H4 (cell line): ENCODE data around the gene KLC1. TPM values are rescaled to one million over a fixed set of nuclear protein-coding genes. Genes with fewer than 3 reads are reported as not detected.

ENCODE experiments used
- DNase-seq: peaks from one replicate; pipeline ENCODE4 v3.0.0-alpha.2; 2015; ENCODE audit warnings: low spot score
- total RNA-seq: library from RNA; depleted of rRNA; stranded (reverse); fragments of >200 nt; shearing (Covaris generic); gene quantifications from 2 replicates; pipeline ENCODE4 v1.2.3, GENCODE V29; 2014

The KLC1 gene
- total RNA-seq, 1 experiment from 2014 or later, result 75.5 TPM

DNA sequence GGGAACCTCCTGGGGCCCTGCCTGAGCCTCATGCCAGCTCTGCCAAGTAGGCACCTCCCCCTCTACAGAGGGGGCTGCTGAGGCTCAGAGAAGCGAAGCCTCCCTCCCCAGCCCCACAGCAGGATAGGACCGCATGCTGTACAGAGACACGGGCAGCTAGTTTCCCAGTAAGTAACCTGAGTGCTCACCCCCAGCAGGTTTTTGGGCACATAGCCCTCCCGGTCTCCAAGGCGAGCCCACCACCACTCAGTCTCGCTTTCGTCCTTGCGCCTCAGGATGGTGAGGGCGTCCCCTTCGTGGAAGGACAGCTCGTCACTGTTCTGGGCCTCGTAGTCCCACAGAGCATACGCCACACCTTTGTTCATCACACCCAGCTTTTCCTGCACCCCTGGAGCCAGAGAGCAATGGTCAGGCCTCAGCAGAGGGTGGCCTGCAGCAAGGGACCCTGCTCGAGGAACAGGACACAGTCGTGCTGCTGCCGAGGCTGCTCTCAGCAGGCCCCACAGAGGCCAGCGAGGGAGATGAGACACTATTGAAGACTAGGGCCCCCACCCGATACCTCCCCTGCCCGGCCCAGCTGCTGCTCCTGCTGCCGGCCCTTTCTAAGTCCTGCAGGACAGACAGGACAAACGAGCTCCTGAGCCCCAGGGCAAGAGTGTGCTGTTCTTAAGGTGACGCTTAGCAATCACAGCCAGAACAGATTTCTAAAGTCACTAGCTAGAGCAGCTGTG is 107.0 kb downstream of the KLC1 start:
- no peak for DNase-seq

DNA sequence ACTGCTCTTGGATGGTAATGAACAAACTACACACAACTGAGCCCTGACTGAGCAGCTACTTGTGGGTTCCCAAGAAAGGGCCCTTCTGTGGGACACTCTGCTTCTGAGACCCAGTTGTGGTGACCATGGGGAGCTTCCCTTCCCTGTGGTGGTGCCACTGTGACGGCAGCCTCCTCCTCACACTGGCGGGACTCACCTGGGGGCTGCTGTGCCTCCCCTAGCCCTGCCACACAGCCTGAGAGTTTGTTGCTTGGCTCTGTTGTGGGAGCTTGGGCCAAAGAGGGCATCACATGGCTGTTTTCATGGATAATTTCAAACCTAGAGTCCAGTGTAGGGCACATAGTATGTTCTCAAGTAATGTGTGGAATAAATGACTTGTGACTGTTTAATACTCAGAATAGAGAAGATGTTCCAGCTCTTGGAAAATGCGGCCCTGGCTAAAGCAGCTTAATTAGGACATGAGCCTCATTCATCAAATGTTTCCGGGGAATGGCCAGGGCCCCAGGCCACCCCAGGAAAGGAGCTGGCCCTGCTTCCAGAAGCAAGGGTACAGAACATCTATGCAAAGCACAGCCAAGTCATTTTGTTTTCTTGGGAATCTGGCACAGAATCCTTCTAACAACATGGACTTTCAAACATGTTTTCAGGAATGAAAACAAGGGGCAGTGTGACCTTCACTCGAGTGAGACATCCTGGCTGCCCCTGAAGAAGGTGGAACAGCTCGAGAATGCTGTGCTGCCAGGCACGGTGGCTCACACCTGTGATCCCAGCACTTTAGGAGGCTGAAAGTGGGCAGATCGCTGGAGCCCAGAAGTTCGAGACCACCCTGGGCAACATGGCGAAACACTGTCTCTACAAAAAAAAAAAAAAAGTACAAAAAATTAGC is 107.8 kb downstream of the KLC1 start:
- DNase-seq, result no peak

DNA sequence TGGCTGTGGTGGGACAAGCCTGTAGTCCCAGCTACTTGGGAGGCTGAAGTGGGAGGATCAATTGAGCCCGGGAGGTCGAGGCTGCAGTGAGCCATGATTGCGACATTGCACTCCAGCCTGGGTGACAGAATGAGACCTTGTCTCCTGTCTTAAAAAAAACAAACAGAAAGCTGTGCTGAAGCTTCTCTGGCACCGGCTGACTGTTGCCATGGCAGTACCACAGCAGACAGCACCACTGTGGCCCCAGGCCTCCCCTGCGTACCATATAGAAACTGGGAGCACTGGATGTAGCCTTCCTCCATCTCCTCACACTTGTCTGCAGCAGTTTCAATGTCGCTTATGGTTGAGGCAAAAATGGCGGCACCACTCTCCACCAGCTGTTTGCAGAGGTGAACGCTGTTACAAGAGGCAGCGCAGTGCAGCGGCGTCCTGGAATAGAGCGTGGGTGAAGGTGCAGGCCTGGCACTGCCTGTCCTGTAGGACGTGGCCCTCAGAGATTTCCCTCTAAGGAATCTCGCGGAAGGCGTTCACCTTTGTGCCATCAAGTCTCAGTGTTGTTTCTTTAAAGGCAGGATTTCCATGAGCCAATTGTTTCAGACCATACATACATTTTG is 108.5 kb downstream of the KLC1 start:
- no peak for DNase-seq

DNA sequence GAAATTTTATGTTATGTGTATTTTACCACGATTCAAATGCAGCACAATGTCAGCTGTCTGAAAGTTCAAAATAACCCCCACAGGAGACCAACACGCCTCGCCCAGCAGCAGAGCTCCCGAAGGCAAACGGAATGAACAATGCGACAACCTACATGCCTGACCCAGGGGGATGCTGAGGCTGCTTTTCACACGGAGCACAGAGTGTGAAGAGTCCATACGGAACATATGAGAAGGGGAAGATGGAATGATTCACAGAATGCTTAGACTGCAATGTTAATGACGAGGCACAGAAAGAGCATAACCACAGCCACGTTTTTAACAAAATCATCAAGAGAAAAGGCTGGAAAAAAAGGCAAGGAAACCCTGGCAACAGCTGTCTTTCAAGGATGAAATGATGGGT is 109.2 kb downstream of the KLC1 start:
- no peak for DNase-seq

DNA sequence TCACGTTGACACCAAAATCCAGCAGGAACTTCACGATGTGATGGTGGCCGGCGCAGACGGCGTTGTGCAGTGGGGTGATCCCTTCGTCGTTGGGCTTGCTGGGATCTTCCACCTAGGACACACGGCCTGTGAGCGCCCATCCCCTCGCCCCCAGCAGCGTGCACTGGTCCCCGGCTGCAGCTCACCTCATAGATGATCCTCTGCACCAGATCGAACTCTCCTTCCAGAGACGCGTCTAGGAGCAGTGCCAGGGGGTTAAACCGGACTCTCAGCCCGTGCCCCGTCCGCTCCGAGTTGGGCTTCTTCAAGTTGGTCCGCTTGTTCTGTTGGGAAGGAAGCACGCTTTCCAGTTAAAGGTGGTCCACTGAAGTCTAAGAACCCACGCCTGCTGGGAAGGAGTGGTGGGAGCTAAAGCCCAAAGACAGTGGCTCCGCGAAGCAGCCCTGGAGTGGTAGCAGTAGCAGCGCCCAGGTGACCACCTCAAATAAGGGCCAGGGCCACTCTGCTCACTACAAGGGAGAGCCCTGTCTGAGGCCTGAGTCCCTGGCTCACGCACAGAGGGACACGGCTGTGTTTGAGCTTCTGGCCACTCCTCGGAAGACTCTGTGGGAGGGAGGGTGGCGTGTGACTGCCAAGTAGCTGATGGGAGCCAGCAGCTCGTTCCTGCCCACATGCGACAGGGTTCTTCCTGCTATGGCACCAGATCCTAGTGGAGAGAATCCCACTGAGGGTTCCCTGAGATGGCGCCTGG is 109.9 kb downstream of the KLC1 start:
- no peak for DNase-seq

DNA sequence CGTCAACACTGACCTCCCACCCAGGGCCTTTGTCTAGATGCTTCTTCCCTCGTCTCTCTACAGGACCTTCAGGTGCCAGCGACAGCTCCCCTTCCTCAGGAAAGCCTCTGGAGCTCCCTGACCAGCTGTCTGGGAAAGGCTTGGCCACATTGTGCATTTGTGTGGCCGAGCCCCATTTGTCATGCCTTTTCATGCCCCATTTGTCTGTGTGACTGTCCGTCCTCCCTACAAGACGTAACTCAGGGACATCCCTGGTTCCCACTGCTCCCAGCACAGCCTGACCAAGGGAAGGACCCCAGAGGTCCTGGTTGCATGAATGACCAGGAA is 110.4 kb downstream of the KLC1 start:
- no peak for DNase-seq

DNA sequence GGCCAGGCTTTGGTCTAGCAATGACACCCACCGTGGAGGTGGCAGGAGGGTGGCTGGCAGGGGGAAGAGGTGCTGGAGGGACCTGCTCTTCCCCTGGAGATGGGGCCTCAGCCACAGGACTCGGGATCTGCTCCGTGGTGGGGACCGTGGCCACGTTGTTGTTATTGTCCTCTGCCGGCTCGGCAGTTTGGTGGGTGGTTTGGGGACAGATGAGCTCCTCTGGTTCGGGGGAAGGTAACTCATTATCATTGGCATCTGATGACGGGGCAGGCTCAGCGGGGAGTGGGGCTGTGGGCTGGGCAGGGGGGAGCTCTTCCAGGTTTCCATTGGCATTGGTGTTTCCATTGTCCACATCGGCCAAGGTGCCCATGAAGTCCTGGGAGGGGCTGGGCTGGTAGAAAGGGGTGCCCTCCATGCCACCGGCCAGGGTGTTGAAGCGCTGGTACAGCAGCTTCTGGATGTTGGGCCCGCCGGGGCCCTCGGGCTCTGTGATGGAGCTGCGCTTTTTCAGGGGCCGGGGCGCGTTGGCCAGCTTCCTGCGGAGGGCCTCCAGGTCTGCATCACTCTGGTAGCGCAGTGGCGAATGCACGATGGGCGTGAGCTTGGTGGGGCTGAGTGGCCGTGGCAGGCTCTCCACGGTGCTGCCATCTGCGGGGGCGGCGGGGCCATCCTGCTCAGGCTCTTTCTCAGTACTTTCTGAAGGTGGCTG is 110.9 kb downstream of the KLC1 start:
- DNase-seq, result no peak

DNA sequence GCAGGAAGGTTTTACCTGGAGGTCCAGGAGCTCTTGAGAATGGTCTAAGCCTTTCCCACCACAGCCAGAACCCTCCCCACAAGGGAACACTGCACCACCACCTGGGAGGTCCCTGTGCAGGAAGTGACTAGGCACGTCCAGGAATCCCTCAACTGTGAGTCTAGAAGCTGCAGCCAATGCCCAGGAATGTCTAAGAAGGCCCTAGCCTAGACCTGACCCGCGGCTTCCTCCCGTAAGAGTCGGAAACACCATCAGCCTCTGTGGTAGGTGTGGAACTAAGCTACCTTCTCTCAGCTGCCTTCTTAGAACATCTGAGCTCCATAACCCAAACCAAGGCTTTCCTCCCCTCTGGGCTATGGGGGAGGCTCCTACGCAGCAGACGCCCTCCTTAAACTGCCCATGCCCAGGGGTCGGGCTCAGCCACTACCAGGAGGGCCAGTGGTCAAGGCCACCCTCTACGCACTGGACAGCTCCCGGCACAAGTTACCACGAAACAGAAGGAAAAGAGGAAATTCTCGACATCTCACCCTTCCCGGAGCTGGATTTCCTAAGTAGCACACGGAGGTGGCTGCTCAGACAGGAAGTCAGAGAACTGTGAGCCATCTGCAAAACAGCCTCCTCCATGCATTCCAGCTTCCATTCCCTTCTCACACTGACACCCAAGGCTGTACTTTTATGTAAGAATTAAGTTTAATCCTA is 112.1 kb downstream of the KLC1 start:
- DNase-seq, result no peak

DNA sequence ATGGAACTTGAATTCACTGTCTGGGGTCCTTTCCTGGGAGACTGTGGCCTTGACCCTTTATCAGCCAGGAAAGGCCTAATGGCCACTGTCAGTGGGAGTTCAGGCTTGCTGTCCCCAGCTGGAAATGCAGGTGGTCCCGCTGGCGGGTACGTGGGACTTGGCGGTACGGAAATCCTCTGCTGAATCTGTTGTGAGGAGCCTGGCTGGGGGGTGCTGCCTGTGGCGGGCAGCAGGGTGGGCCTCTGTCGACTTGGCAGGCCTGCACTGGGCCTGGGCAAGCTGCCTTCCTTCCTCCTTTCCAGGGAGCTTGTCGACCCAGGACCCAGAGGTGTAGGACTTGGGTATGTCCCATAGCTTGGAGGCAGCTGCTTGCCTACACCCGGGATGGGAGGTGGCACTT is 112.9 kb downstream of the KLC1 start:
- no peak for DNase-seq

DNA sequence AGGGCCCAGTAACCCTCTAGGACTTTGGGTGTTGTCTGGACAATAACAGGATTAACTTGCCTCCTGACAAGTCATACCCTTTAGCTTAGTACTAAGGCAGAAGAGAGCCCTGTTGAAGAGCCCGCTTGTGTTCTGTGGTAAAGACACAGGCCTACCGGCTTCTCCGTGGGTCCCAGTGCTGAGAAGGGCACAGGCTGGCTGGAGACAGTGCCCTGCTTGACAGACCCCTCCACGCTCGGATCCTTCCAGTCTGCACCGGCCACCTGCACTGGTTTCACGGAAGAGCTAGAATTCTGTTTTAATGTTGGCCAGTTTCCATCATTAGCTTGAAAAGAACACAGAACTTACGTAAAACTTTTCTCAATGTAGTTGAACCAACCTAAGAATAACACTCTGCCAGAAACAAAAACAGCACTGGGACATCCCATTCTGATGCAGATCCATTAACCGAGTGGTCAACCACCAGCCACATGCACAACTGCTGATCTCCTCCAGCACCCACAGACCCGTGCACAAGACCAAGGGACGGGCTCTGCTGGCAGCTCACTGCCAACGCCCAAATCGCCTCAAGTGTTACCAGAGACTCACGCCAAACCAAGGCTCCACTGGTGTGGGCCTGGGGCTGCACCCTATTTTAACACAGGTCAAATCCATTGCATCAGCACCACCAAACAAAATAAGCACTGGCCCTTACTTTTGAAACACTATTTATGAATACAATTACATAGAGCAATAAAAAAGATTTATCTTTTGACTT is 113.7 kb downstream of the KLC1 start:
- no peak for DNase-seq

DNA sequence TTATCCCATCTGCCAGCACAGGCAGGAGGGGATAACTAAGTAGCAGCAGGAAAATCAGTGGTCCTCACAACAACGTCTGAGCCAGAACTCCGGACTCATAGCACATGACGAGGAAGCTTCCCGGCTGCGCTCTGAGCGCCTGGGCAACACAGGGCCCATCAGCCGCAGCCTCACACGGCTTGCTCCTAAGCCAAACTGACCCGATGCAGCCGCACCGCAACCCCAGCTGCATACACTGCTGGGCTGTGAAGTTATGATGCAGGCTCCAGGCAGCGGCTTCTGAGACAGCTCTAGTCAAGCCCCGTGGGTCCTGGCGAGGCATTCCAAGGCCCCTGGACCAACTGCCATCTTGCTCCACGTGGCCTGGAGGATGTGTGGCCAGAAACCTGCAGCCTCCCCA is 114.7 kb downstream of the KLC1 start:
- DNase-seq, result no peak

DNA sequence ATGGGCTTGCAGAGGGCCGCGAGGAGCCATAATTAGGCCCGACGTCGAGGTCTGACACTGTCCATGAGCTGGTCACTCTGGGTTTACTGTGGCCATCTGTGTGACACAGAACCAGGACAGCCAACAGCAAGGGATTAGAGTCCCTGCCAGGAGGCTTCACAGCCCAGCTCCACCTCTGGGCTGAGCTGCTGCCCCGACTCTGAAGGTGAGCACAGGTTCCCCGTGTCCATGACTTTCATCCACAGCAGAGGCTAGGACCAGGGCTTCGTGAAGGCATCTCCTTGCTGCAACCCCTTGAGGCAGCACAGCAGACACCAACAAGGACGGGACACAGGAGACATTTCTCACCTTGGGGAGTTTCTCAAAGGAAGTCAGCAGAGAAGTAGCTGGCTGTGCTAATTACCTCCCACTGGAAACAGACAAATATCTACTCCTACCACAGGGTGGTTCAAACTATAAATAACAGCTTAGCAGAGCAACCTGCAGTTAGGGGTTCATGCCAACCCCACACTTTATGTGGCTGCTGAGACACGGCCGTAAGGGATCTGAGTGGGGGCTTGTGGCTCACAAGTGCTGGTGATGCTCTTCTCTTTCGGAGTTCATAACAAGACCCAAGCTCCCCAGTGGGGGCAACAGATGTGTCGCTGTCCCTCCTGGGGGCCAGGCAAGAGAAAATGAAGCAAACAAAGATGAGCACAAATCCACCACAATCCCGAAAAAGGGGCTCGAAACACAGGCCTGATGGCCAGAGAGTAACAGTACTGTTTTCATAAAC is 115.8 kb downstream of the KLC1 start:
- no peak for DNase-seq

DNA sequence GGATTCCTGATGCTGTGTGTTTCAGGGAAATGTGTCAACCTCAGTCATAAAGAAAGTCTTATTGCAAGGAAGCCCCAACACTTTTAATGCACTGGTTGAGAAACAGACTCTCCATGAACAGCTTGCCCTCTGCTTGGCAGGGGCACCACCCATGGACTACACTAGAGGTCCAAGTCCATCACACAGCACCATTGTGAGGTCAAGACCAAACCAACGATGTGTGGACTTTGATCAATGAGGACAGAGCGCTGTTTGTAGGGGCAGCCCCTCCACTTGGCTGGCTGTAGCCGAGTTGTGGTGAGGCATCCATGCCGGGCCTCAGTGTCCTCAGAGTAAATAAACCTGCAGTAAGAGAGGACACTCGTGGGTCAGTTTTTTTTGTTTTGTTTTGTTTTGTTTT is 116.4 kb downstream of the KLC1 start:
- DNase-seq, result no peak

DNA sequence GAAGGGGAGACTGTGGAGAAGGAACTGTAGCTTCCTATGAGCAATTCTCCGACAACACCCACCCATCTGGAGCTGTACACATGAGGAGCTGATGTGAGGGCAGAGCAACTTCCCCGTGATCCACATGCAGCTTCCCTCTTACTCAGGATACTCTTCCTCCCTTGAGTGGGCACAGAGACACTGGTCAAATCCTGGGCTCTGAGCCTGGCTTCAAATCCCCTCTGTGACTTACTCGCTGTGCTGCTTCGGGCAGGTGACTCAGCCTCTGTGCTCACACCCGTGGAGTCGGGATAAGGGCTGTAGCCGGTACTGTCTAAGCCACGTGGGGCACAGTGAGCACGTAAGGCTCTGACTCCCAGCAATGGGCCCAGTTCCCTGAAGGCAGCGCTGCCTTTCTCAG is 117.7 kb downstream of the KLC1 start:
- no peak for DNase-seq

DNA sequence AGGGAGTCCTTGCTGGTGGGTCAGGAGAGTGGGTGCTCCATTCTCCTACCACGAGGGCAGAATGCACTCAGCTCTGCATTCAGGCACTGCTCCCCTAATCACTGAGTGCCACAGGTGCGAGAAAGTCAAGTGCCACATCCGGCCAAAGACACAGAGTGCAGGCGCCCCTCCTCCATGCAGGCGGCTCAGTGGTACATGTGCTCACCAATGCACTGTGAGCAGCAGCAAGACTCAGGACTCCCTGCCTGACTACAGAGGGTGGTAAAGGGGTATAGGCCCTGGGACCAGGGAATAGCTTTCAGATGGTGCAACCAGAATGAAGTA is 119.5 kb downstream of the KLC1 start:
- DNase-seq, result no peak

DNA sequence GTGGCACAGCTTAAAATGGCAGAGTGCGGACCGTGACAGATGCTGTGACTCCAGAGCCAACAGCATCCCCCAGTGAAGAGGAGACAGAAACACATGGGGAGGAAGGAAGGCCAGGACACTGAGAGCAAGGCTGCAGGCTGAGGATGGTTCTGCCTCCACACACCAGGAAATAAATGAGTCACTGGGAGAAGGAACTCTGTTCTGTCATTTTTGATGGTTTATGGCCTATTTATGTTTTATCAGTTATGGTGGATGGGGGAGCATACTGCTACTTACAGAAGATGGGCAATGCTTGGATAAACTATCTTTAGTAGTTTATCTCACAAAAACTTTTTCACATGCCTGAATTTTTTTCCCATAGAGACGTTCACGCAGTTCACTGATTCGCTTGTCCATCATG is 120.4 kb downstream of the KLC1 start:
- no peak for DNase-seq

DNA sequence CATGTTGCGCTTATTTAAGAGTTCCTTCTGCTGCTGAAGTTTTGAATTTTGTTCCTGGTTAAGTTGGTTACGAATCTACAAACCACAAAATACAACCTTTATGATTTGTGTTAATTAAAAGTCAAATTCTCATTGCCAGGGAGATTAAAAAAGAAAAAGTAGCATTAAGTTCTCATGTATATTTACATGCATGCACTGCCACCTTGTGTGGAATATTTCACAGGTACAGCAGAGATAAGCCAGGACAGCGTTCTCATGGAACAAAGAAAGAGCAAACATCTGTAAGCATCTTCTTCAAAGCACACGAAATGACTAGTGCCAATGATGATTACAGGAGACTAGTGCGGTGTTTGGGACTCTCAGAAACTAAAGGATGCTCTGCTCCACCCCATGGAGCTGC is 120.8 kb downstream of the KLC1 start:
- DNase-seq, result no peak
